NCI-H1436 treated with DMSO at 0.1 percent for 48 hours (cell line): ENCODE data around the gene CTSF.
"Not testable (repeated sequence)": the region's sequence is repeated elsewhere in the genome, so short reads cannot be mapped to it uniquely, and the experiment has no call there.

Source experiments
- DNase-seq: peaks from one replicate; lab custom pipeline; 2025; lab: John Stamatoyannopoulos, UW

The CTSF gene

DNA sequence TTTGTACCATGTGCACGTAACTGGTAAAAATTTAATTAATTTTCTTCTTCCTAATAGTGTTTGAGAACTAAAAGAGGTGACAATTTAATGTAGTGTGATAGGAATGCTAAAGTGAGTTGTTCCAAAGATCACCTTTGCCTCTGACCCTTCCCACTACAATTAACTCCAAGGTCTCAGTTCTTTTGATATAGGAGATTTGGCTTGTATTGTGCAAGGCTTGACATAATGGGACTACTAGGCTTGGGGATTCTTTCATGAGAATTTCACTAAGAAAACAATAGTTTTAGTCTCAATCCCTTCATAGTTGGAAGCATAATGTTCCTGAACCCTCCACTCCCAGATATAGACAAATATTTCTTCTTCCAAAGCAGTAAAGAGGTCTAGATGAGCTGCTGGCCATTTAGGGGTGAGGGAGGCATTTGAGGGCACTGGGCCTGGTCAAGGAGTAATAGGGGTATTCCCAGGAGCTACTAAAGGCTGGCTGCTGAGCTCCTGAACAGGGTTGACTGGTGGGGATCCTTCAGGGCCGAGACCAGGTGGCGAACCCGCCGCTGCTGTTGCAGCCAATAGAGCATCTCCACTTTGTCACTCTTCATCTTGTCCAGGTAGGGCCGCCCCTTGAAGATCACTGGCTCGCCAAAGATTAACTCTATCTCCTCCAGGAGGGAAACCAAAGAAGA lies 21.7 kb upstream of the CTSF start:
- DNase-seq, result no peak

DNA sequence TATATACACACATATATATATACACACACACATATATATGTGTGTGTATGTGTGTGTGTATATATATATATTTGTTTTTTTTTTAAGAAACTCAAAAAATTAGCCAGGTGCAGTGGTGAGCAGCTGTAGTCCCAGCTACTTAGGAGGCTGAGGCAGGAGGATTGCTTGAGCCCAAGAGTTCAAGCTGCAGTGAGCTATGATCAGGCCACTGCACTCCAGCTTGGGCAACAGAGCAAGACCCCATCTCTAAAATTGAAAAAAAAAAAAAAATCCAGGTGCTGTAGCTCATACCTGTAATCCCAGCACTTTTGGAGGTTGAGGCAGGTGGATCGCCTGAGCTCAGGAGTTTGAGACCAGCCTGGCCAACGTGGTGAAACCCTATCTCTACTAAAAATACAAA lies 20.9 kb upstream of the CTSF start:
- DNase-seq, result not testable (repeated sequence)

- no peak for DNase-seq
Measured at GRCh38 chr11:66586136-66586535, 17.7 kb upstream of the CTSF start.

- DNase-seq, result not testable (repeated sequence)
Measured at GRCh38 chr11:66585447-66585846, 17.0 kb upstream of the CTSF start.

DNA sequence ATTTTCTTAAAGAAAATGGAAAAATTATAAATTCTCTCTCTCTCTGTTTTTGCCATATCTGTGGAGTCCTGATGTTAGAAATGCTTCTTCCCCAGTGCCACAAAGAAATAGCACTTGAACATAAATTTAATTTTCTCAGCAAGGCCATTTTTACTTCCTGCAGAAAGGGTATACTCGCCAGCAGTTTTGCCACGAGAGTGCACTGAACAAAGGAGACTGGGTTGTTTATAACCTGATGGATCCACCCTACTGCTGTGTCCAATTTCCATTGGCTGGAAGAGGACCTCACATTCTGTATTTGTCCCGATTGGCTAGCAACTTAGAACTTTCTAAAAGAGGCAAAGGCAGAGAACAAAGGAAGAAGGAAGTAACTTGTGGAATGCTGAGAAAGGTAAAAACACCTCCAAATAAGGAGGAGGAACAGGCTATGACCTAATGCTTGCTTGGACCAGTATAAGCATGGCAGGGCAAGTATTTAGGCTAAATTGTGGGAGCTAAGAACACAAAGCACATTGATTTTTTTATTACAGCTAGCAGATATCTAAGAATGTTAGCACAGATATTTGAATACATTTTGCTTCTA lies 14.2 kb upstream of the CTSF start:
- not testable (repeated sequence) for DNase-seq

- no peak for DNase-seq
Measured at GRCh38 chr11:66581261-66581660, 12.9 kb upstream of the CTSF start.

DNA sequence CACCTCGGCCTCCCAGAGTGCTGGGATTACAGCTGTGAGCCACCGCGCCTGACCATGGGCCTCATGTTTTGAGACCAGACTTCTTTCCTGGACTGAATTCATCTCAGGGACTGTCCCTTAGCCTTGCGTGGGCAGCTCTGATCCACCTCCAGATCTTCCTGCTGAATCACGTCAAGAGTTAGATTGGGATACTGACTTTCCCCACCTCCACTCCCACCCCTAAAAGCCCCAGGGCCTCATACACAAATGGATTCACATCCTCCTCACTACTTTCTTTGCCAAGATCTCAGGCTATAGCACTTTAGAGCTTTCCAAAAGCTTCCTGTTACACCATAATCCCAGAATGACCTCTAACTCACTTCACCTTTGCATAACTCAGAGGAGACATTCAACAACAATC lies 12.4 kb upstream of the CTSF start:
- no peak for DNase-seq

DNA sequence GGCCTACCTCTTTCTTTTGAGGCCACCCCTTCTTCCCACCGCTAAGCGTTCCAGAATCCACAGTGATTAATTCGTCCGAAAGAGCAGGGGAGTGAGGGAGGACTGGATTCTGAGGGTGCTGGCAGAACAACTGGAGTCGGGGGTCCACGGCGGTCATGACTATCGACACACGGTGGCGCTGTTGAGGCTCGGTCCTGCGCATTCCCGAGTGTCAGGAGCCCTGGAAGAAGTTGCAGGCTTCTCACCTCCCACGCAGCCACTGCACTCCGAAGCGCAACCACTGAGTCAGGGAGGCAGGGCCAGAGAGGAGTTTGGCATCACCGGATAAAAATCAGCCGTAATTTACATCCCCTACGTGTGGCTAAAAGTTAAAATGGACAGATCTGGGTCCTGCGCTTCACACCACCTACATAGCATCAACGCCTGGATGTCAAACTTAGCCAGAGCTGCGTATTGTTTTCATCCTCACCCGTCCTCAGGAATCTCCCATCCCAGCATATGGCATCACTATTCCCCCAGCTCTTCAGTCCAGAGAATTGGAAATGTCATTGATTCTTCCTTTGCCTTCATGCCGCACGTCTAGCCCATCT lies 10.7 kb upstream of the CTSF start:
- DNase-seq, result no peak

DNA sequence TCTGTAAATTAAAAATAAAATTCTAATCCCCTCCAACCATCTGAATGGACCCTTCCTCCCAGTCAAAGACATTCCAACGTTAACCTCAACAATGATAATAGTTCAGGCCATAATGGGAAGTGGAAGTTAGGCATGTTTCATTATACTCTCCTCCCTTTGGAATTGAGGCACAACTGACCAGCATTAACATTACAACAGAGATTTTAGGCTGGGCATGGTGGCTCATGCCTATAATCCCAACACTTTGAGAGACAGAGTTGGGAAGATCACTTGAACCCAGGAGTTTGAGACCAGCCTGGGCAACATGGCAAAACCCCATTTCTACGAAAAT lies 2.4 kb upstream of the CTSF start:
- DNase-seq, result no peak

- no peak for DNase-seq
Measured at GRCh38 chr11:66570079-66570849, 1.9 kb upstream of the CTSF start.

DNA sequence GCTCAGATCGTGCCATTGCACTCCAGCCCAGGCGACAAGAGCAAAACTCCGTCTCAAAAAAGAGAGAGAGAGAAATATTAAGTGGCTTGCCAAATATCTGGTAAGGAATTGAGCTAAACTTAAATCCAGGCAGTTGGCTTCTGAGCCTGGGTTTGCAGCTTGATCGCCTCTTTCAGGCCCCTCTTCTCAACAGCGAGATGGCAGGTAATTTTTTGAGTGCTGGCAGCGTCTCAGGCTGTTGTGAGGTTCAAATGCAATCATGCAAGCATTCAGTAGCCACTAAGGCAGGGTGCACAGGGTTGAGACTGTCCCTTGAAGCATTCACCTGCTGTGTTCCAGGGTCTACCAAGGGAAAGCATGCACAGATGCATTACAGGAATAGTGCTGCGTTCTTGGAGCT lies 670 bp upstream of the CTSF start:
- no peak for DNase-seq

DNA sequence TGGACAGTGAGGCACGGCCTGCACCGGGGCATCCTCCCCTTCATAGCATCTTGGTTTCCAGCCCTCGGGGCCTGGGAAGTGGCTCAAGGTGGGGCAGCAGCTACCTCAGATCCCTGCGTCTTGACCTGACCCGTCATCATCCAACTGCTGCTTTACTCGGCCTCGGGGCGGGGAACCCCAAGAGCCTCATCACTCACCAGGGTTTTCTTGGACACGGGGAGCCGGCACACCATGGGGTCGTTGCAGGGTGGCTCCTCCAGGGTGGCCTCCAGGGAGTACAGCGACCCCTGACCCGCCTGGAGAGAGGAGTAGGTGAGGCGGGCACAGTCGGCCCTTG lies 651 bp downstream of the CTSF start:
- no peak for DNase-seq

- DNase-seq, result no peak
Measured at GRCh38 chr11:66566221-66566620, 2.2 kb downstream of the CTSF start.

DNA sequence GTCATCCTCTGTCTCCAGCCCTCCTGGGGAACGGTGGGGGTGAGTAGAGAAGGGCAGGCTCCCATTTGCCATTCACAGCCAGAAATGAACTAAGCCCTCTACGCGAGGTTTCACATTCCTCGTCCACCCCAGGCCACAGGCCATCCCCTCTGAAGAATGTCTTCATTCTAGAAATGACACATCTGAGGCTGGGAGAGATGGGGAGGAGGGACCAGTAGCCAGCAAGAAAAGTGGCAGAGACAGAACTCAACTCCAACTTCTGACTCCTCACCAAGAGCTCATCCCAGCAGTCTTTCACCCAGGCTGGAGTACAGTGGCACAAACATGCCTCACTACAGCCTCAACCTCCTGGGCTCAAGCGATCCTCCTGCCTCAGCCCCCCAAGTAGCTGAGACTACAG lies 3.4 kb downstream of the CTSF start:
- DNase-seq, result no peak

DNA sequence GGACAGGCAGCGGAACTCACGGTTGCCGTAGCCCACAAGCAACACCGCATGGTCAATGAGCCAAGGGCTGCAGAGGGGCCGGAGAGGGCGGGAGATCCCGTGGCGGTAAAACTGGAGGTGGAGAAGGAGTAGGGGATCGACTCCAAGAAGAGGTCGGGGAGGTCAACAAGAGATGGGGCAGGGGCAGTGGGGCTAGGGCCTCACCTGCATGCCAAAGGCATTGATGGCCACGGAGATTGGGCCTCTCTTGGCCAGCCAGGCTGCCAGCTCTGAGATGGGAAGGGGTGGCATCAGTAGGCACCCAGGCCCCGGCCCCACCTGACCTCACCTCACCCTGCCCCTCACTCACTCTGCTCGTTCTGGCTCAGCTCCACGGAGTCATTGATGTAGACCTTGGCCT lies 3.9 kb downstream of the CTSF start:
- no peak for DNase-seq

- DNase-seq, result no peak
Measured at GRCh38 chr11:66563832-66564231, 4.6 kb downstream of the CTSF start.

DNA sequence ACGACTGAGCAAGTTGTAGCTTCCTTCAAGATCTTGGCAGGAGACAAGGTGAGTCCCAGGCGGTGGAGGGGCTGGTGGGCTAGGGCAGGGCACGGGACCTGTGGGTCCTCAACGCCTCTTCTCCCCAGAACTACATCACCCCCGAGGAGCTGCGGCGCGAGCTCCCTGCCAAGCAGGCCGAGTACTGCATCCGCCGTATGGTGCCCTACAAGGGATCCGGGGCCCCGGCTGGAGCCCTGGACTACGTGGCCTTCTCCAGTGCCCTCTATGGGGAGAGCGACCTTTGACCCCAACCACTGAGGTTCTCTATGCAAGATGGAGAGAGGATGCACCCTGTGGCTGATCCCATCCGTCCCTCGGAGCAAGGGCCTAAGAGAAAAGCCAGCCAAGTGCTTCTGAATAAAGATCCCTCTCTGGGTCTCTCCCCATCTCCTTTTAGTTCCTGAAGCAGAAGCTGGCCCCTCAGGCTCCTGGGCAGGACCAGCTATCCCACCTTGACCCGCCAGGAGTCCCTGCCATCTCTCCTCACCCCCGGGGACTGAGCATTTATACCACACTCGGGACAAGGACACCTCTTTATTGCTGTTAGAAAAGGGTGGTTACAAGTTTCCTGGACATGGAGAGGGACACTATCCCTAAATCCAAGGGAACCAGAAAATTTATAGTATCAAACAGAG lies 5.4 kb downstream of the CTSF start:
- DNase-seq, result no peak

- DNase-seq, result no peak
Measured at GRCh38 chr11:66562275-66562674, 6.1 kb downstream of the CTSF start.

DNA sequence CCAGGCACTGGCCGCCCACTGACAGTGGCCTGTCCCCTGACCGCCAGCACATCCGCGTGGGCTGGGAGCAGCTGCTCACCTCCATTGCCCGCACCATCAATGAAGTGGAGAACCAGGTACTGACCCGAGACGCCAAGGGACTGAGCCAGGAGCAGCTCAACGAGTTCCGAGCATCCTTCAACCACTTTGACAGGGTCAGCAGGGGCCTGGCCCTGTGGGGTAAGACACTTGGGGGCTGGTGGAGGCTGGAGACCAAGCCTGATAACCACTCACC lies 6.5 kb downstream of the CTSF start:
- no peak for DNase-seq

DNA sequence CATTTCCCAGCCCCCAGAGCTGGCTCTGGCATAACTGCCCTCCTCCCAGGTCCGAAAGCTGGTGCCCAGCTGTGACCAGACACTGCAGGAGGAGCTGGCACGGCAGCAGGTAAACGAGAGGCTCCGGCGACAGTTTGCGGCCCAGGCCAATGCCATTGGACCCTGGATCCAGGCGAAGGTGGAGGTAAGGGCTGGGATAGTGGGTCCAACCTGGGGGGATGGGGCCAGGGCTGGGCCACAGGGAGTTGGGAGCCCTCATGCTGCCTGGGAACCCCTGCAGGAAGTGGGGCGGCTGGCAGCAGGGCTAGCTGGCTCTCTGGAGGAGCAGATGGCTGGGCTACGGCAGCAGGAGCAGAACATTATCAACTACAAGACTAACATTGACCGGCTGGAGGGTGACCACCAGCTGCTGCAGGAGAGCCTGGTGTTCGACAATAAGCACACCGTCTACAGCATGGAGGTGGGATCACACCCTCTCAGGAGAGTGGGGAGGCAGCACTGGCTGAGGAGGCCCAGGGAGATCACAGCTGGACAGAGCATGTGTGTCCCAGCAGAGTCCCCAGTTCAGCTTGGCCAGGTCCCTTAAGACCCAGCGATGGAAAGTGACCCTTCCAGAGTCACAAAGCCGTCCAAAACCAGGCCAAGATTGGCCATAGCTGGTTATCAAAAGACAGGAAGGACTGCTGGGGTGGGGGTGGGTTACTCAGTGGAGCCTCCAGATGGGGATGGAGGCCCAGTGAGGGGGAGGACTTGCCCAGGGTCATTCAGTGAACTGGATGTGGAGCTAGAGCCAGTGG lies 7.0 kb downstream of the CTSF start:
- no peak for DNase-seq

DNA sequence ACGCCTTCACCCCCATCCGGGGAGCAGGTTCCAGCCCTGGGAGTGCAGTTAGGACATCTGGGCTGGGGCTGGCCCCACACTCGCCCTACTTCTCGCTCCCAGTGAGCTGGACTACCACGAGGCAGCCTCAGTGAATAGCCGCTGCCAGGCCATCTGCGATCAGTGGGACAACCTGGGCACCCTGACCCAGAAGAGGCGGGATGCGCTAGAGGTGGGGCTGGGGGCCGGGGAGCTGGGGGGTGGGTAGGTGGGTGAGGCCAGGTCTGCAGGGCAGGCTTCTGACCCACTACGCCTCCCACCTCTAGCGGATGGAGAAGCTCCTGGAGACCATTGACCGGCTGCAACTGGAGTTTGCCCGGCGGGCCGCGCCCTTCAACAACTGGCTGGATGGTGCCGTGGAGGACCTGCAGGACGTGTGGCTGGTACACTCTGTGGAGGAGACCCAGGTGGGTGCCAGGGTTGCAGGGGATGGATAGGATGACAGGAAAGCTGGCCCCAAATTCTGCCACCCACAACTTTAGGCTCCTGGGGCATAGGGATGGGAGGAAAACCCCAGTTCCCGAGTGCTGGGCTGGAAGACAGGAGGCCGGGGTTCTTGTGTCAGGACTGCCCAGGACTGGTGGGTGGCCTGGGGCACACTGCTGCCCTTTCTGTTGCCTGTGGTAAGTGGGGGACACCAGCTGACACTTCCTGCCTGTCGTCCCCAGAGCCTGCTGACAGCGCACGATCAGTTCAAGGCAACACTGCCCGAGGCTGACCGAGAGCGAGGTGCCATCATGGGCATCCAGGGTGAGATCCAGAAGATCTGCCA lies 8.3 kb downstream of the CTSF start:
- DNase-seq, result no peak
